ENCODE results near the gene KDM4B.
"Not testable (repeated sequence)": the region's sequence is repeated elsewhere in the genome, so short reads cannot be mapped to it uniquely, and the experiment has no call there.

KDM4B gene

DNA sequence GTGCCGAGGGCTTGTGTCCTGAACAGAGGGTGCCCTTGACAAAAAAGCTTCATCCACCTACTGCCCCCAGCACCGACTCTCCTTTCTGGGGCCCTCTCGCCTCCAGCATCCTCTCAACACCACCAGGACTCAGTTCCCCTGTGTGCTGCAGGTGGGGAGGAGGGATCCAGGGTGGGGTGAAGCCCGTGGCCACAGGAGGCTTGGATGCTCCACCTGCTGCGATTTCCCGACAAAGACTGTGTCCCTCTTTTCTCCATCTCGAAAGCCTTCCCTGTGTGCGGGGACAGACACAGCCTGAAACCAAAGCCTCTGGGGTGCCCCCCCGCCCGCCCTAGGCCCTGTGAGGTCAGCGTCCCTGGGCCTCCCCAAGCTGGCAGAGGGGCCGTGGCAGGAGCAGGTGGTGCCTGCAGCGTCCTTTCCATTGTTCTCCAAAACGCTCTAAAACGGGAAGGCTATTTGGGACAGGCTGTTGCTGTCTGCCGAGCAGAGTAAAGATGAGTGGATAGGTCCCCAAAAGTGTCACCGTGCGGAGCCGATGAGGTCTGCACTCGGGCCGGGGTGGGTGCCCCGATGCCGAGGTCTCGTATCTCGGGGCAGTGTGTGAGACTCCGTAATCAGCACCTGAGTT, 186.0 kb downstream of the KDM4B start:
- no peak for DNase-seq

DNA sequence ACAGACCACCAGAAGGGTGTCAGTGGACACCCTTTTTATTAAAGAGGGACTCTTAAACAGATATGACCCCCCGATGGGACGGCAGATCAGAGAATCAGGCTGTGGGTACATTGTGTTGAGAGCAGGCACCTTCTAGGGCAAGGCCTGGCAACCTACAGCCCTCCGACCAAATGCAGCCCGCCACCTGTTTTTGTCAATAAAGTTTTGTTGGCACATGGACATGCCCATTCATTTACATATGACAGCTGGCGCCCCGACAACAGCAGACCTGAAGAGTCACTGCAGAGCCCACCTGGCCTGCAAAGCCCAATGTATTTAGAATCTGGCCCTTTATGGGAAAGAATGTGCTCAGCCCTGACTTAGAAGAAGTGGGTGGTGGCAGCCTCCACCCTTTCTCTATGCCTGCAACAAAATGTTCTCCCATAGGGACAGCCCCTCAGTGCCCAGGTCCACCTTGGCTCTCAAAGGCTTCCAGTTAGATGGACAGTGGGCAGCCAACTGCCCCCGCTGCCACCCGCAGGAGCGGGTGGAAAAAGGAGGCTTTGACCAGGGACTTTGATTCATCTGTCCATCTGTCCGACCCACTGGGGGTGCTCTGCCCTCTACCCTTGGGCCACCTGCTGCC, 186.8 kb downstream of the KDM4B start:
- DNase-seq: no peak

DNA sequence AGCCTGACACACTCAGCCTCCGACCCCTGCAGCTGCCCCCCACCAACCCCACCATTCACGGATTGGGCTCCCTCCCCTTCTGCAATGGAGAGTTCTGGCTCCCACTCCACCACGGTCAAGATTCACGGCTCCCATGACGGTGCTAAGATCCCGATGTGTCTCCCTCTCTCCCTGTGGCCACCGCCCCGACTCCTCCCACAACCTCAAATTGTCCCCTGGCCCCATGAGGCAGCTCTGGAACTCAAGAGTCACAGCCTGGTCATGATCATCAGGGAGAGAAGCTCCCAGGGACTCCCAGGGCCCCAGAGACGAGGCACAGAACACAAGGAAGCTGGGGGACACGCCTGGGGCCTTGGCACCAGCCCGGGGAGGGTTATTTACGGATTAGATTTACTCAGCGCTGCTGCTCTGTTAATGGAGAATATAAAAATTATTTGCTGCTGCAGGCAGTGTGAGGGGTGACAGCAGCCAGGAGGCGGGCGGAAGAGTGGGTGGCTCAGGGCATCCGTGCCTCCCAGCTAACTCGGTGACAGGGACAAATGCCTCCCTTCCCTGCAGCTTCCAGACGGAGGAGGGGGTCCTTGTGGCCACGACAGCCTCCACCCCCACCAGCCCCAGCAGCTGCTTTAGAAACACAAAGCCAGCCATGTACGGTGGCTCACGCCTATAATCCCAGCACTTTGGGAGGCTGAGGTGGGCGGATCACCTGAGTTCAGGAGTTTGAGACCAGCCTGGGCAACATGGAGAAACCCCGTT, 187.5 kb downstream of the KDM4B start:
- no peak for DNase-seq

DNA sequence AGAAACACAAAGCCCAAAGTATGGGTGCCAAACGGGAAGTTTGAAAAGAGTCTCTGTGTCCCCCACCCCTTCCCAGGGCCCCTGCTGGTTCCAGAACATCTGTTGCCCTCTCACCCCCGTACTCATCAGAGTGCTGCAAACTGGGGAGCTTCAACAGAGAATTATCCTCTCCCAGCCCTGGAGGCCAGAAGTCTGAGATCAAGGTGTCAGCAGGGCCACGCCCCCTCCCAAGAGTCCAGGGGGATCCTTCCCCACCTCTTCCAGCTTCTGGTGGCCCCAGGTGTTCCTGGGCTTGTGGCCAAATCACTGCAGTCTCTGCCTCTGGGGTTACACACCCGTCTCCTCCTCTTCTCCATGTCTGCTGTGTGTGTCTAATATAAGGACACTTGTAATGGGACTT, 188.3 kb downstream of the KDM4B start:
- DNase-seq: no peak

- DNase-seq: not testable (repeated sequence)
Observed at GRCh38 chr19:5158549-5159134, 189.7 kb downstream of the KDM4B start.

- not testable (repeated sequence) for DNase-seq
Observed at GRCh38 chr19:5160158-5160795, 191.4 kb downstream of the KDM4B start.

DNA sequence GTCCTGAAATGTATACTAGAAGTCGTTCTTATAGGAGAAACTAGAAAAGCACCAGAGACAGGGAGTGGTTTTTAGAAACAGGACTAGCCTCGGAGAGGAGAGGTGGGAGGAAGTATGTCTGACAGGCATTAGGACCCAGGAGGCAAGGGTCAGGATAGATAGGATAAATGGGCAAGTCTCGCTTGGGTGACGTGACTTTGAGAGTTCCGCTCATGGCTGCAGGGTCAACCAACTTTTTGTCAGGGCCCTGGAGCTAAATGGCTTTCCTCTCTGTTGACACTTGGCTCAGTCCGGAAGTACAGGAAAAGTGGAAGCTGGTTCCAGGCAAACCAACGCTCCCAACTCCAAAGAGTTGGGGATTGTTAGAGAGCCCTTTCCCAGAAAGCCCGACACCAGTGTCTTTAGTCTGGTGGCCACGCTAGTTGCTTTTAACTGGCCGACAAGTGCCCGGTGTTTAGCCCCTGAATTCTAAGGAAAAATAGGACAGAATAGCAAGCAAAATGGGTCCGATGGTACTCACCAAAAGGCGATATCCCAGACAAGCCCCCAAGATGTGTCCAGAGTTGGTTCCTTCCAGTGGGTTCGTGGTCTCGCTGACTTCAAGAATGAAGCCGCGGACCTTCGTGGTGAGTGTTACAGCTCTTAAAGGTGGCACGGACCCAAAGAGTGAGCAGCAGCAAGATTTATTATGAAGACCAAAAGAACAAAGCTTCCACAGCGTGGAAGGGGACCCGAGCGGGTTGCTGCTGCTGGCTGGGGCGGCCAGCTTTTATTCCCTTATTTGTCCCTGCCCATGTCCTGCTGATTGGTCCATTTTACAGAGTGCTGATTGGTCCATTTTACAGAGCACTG, 196.2 kb downstream of the KDM4B start:
- not testable (repeated sequence) for DNase-seq

GRCh38 chr19:5165697-5166019, 196.7 kb downstream of the KDM4B start:
- DNase-seq: no peak

- DNase-seq: no peak
Observed at GRCh38 chr19:5166262-5166661, 197.3 kb downstream of the KDM4B start.

DNA sequence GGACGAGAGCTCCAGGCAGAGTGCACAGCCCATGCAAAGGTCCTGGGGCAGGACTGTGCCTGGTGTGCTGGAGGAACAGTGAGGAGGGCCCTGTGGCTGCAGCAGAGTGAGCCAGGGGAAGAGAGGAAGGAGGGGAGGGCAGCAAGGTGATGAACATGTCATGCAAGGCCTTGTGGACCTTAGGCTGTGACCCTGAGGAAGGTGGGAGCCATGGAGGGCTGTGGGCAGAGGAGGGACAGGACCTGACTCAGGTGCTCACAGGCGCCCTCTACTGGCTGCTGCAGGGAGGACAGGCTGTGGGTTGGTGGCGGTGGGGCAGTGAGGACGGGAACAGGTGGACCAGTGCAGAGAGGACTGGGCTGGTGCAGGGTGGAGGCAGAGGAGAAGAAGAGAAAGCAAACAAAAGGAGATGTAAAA, 201.4 kb downstream of the KDM4B start:
- DNase-seq: peak in 4 of 5 experiments; percentile 24 to 34 (median 32)

DNA sequence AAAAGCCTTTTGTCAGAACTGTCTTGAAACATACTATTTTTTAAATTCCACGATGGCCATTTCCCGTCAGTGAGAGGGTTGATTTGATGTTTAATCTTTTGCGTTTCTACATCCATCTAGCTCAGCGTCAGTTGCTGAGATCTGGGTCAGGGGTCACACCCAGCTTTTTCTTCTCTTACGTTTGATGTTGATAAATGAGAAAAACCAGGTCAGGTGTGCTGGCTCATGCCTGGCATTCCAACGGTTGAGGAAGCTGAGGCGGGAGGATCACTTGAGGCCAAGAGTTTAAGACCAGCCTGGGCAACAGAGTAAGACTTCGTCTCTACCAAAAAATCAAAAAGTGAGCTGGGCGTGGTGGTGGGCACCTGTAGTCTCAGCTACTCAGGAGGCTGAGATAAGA, 202.8 kb downstream of the KDM4B start:
- no peak for DNase-seq

GRCh38 chr19:5172859-5173630, 204.1 kb downstream of the KDM4B start:
- DNase-seq: no peak

DNA sequence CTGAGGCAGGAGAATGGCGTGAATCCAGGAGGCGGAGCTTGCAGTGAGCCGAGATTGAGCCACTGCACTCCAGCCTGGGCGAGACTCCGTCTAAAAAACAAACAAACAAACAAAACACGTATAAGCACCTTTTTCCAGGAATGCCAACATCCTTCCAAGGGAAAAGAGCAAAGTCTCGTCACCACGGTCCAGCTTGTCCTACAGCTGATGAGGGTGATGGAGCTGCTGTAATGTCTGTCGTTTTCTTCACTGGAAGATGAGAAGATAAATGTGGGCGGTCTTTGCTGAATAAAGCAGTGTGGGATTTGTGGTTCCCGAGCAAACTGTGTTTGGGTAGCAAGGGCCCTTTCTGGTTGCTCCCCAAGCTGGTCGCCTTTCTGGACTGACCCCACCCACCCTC, 205.1 kb downstream of the KDM4B start:
- no peak for DNase-seq

GRCh38 chr19:5177745-5178450, 209.0 kb downstream of the KDM4B start:
- no peak for DNase-seq

- DNase-seq: no peak
Observed at GRCh38 chr19:5178841-5179240, 209.9 kb downstream of the KDM4B start.

DNA sequence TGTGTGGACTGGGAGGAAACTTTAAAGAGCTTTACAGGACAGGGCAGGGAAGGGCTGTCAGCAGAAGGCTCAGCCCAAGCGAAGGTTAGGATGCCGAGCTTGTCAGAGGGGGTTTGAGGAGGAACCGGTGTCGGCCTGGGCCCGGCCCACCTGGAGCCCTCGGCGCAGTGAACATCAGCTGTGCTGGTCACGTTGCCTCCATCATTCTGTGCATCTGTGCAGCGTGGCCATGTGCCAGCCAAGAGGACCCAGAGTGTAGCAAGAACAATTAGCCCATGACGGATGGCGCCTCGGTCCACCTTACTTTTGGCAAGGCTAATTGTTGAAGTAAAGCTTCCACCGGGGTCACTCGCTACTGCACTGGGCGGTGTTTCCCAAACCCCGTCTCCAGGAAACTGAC, 210.3 kb downstream of the KDM4B start:
- DNase-seq: no peak

- no peak for DNase-seq
Observed at GRCh38 chr19:5181329-5181728, 212.4 kb downstream of the KDM4B start.

DNA sequence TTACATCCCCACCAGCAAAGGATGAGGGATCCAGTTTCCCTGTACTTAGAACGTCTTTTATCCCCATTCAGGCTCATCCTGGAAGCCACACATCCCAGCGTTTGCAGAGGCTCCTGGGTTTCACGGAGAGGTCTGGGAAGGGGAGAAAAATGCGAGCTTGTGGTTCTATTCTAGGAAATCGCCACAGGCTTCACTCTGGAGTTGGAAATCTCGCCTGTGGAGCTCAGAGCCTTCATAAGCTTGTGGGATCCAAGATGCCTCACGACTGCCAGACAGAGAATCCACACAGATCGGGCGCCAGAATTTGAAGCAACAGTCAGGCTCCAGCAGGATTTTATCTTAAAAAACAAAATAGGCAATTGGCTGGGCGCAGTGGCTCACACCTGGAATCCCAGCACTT, 213.8 kb downstream of the KDM4B start:
- DNase-seq: no peak

- DNase-seq: no peak
Observed at GRCh38 chr19:5183616-5184015, 214.7 kb downstream of the KDM4B start.

- DNase-seq: no peak
Observed at GRCh38 chr19:5184930-5185329, 216.0 kb downstream of the KDM4B start.

Measured in T-helper 2 cell (primary cell).